DMS53 treated with DMSO at 0.1 percent for 48 hours (cell line): ENCODE results near the gene CHCT1.
"Not testable (repeated sequence)": the region's sequence is repeated elsewhere in the genome, so short reads cannot be mapped to it uniquely, and the experiment has no call there.

Experiments used
- DNase-seq: peaks from one replicate; lab custom pipeline; 2025; ENCODE audit not compliant: unreplicated experiment; lab: John Stamatoyannopoulos, UW

Gene CHCT1

DNA sequence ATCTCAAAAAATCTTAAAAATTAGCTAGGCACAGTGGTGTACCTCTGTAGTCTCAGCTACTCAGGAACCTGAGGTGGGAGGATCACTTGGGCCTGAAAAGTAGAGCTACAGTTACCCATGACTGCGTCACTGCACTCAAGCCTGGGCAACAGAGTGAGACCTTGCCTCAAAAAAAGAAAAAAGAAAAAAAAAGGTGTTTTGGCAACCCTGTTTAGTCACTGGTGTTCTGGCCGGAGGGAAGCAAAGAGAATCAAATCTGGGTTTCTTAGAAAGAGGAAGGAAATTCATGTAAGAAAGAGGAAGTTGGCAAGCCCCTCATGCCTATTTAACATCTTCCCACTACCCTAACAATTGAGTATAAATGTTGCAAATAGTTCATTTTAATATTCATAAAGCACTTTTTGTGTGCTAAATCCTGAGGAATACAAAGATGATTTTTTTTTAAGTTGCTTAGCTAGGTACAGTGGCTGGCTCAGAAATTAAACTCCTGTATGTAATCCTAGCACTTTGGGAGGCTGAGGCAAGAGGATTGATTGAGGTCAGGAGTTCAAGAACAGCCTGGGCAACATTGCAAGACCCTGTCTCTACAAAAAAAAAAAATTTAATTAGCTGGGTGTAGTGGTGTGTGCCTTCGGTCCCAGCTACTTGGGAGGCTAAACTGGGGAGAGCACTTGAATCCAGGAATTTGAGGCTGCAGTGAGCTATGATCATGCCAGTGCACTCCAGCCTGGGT lies 23.9 kb upstream of the CHCT1 start:
- no peak for DNase-seq

DNA sequence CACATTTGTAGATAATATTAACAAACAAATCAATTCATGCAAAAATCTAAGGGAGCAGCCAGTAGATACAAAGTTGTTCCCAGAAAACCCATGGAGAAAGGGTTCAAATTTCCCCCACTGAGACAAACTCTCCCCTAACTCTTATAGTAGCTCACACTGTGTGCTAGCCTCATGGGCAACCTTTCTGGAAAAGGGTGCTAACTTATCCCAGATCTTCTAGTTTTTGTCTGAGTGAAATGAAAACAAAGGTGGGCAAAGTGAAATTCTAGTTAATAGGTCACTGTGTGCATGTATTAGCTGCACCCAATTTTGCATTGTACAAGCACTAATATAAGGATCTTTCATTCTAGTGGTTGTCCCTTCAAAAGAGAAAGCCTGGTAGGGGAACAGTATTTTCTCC lies 20.5 kb upstream of the CHCT1 start:
- no peak for DNase-seq

DNA sequence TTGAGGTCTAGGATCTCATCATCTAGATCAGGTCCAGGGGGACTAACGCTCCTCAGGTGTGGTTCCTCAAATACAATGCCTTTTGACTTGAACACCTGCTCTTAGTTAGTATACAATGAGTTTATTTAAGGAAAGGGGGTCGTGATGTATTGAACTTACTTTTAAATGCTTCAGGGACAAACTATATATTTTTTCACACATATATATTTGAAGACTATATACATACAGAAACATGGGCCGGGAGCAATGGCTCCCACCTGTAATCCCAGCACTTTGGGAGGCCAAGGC lies 18.8 kb upstream of the CHCT1 start:
- DNase-seq = no peak

DNA sequence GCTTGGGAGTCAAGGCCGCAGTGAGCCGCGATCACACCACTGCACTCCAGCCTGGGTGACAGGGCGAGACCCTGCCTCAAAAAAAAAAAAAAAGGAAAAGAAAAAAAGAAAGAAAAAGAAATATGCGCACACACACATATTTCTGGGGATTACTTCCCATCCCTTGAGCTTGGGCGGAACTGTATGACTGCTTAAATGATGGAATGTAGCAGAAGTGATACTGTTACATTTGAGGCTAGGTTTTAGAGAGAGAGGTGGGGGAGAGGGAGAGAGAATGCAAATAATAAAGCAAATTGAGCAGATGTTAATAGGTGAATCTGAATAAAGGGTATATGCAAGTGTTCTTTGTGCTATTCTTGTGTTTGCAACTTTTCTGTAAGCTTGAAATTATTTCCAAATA lies 18.3 kb upstream of the CHCT1 start:
- no peak for DNase-seq

DNA sequence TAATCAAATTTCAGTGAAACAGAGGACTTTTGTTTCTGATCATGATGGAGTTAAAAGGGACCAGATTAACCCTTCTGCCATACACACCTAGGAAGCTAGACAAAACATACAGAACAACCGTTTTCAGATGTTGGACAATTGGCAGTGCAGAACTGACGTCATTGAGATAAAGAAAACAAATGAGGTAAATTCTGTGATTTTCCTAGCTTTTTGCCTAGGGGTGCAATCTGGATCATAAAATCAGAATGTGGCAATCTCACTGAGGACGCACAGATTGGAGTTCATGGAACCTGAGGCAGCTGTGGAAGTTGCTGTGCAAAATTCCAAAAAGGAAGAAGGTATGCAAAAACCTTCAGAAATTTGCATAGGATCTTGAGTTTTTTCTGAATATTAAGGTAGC lies 15.4 kb upstream of the CHCT1 start:
- no peak for DNase-seq

DNA sequence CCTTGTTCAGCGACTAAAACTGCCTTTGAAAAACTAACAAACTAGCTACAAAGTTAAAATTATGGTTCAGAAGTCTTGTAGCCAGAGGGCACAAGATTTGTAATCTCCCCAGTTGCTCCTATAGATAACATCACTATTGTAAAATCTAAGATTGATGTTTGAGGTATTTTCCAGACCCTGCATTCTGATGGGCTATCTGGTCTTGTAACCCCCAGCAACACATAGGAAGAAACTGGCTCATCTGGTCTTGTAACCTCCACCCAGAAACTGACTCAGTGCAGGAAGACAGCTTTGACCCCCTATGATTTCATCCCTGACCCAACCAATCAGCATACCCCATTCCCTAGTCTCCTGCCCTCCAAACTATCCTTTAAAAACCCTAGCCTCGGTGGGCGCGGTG lies 12.3 kb upstream of the CHCT1 start:
- DNase-seq = no peak

DNA sequence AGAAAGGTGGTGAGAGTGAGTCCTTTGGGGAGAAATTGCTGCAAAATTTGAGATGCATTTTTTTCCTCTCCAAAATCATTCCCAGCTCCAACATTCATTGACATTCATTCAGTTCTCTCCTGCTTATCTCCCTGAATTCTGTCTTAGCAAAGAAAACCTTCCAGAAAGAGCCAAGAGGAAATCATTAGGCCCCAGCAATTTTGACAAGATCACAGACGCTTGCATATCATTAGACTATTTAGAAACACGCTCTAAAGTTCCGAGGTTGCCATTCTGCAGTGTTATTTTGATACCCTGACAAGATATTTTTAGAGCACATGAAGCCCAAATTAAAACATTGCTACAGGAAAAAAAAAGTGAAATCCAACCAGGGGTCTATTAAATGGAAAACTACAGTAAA lies 9.6 kb upstream of the CHCT1 start:
- no peak for DNase-seq

DNA sequence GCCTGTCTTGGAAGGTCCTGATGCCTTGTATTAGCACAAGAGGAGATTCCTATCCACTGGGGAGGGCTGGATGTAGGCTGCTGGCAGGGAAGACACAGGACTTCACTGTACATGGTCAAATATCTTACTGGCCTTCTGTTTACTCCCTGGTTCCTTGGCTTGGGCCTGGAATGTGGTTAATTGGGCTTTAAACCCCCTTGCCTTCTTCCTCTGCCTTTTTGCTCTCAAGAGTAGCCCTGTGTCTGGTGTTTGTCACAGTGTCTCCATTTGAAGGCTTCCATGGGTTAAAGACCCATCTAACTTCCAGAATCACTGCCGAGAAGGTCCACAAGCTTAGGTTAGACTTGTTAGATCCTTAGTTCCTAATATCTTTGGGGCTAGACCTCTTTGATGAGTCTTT lies 7.1 kb upstream of the CHCT1 start:
- DNase-seq = no peak

DNA sequence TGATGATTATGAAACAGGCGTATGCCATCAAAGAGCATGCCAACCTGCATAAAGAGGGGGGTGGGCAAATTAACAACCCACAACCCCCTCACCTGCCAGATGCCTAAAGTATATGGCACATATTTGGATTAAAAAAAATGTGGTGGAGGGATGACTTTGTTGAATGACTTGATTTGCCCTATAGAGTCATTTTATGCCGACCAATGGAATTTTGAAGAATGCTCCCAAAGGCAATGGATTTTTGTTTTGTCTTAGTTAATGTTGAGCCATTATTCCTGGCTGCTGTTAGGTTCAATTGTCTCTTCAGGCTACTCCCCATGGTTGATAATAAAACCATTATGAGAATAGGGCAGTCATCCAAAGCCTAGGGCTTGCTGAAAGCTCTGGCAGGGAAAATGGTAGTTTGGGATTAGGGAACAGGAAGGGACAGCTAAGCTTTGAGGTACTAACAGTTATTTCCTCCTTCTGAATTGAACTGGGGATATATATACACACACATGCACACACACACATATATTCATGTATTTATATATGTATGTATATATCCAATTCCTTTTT lies 5.8 kb upstream of the CHCT1 start:
- DNase-seq = no peak

DNA sequence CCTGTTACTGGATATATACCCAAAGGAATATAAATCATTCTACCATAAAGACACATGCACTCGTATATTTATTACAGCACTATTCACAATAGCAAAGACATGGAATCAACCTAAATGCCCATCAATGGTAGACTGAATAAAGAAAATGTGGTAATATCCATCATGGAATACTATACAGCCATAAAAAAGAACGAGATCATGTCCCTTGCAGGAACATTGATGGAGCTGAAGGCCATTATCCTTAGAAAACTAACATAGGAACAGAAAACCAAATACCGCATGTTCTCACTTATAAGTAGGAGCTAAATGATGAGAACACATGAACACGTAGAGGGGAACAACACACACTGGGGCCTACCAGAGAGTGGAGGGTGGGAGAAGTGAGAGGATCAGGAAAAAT lies 3.3 kb upstream of the CHCT1 start:
- DNase-seq = not testable (repeated sequence)

DNA sequence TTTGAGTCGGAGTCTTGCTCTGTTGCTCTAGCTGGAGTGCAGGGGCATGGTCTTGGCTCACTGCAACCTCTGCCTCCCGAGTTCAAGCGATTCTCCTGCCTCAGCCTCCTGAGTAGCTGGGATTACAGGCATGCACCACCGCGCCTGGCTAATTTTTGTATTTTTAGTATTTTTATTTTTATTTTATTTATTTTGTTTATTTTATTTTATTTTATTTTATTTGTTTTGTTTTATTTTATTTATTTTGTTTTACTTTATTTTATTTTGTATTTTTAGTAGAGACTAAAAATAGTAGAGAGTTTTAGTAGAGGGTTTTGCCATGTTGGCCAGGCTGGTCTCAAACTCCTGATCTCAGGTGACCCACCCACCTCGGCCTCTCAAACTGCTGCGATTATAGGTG lies 2.4 kb upstream of the CHCT1 start:
- DNase-seq = not testable (repeated sequence)

DNA sequence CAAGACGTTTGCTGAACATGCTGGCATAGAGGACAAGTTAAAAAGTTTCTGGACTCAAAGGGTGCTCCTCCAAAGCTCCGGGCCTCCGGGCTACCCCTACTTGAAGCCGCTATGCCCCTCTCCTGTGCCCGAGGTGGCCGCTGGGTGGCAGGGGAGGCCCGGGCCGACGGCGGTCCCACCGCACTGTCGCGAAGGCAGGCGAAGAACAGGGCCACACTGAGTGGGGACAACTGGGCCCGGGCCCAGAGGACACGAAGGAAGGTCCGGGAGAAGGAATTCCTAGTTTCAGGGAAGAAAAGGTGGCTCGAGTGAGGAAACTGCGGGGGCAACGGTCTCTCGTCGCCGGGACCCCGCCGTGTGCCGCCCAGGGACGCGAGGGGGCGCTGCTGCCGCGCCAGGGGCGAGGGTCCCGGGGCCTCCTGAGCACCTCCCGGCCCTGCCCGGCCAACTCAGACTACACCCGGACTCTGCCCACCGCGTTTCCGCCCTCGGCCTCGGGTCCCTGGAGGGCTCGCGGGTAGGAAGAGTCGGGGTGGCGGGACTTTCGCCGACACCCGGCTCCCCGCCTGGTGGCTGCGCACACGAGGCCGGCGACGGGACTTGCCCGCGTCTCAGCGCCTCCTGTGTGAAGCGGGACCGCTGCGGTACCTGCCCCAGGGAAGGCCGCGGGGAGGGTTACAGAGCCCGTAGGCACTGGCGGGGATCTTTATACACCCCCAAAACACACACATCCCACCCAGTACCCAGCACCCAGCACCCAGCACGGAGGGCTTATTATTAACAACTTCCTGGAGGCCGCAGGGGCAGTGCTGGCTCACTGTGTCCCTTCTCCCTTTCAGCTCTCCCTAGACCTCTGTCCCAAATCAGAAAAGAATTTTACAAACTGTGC lies 772 bp upstream of the CHCT1 start:
- peak; percentile 40 for DNase-seq

DNA sequence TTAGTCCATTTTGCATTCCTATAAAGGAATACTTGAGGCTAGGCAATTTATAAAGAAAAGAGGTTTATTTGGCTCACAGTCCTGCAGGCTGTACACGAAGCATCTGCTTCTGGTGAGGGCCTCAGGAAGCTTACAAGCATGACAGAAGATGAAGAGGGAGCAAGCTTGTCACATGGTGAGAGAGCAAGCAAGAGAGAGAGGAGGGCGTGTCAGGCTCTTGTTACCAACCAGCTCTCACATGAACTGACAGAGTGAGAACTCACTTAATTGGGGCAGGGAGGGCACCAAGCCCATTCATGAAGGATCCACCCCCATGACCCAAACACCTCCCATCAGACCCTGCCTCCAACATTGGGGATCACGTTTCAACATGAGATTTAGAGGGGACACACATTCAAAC lies 1.6 kb downstream of the CHCT1 start:
- DNase-seq = no peak

DNA sequence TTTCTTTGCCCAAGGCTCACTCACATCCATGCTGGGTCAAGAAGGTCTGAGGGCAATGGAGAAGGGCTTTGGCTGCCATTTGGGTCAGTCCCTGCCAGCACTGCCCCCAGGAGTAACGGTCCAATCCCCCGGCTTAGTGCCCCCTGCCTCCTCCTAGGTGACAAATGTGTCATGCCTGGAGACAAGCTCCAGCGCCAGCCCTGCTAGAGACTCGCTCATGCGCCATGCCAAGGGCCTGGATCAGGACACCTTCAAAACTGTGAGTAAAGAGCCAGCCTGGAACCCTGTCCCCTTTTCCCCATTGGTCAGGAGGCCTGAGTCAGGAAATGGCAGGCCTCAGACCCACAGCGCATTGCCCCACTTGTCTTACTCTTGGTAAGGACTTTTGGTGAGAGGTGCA lies 3.3 kb downstream of the CHCT1 start:
- DNase-seq = no peak

DNA sequence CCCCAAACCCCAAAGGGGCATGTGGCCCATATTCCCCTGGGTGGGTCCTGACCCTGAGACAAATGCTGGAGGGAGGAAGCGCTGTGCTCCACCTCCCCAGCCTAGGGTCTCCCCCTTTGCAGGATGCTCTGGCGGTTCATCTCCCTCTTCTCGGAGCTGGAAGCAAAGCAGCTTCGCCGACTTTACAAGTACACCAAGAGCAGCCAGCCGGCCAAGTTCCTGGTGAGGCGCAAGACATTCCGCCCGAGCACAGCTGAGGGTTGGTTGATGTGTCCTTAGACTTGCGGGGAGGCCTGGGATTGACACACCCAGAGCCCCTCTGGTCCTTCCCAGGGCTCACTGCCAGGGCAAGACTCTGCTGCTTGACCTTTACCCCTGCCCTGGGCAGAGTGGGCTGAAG lies 4.3 kb downstream of the CHCT1 start:
- DNase-seq = no peak

DNA sequence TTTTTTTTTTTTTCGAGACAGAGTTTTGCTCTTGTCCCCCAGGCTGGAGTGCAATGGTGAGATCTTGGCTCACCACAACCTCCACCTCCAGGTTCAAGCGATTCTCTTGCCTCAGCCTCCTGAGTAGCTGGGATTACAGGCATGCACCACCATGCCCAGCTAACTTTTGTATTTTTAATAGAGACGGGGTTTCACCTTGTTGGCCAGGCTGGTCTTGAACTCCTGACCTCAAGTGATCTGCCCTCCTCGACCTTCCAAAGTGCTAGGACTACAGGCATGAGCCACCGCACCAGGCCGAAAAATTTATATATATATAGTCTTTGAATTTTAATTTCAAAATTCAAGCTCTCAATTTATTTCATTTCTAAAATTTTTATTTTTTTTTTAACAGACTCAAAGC lies 6.2 kb downstream of the CHCT1 start:
- DNase-seq = not testable (repeated sequence)

DNA sequence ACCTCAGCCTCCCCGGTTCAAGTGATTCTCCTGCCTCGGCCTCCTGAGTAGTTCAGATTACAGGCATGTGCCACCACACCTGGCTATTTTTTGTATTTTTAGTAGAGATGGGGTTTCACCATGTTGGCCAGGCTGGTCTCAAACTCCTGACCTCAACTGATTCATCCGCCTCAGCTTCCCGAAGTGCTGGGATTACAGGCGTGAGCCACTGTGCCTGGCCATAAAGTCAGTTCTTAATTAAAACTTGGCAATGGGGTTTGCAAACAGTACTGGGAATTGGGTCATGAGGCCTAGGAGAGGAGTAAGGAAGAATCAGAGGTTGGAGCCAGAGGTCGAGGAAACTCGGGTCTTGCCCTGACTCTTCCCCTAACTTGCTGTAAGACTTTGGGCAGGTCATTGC lies 8.3 kb downstream of the CHCT1 start:
- not testable (repeated sequence) for DNase-seq

DNA sequence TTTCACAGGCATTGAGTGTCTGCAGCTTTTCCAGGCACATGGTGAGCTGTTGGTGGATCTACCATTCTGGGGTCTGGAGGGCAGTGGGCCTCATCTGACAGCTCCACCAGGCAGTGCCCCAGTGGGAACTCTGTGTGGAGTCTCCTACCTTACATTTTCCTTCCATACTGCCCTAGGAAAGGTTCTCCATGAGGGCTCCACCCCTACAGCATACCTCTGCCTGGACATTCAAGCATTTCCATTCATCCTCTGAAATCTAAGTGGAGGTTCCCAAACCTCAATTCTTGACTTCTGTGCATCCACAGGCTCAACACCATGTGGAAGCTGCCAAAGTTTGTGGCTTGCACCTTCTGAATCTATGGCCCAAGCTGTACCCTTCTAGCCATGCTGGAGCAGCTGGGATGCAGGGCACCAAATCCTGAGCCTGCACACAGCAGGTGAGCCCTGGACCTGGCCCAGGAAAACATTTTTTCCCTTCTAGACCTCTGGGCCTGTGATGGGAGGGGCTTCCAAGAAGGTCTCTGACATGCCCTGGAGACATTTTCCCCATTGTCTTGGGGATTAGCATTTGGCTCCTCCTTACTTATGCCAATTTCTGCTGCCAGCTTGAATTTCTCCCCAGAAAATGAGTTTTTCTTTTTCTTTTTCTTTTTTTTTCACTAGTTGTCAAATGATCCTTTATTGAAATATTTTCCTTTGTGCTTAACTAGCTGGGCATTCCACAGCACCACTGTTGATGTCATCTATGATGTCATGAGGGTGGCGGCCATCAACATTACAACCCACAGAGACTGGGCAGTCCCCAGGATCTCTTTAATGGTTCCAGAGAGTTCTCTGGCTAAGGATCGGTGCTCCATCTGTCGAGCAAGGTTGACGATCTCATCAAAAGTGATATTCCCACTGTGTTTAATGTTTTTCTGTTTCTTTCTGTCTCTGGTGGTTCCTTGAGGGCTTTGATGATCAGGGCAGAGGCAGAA lies 11.0 kb downstream of the CHCT1 start:
- not testable (repeated sequence) for DNase-seq

DNA sequence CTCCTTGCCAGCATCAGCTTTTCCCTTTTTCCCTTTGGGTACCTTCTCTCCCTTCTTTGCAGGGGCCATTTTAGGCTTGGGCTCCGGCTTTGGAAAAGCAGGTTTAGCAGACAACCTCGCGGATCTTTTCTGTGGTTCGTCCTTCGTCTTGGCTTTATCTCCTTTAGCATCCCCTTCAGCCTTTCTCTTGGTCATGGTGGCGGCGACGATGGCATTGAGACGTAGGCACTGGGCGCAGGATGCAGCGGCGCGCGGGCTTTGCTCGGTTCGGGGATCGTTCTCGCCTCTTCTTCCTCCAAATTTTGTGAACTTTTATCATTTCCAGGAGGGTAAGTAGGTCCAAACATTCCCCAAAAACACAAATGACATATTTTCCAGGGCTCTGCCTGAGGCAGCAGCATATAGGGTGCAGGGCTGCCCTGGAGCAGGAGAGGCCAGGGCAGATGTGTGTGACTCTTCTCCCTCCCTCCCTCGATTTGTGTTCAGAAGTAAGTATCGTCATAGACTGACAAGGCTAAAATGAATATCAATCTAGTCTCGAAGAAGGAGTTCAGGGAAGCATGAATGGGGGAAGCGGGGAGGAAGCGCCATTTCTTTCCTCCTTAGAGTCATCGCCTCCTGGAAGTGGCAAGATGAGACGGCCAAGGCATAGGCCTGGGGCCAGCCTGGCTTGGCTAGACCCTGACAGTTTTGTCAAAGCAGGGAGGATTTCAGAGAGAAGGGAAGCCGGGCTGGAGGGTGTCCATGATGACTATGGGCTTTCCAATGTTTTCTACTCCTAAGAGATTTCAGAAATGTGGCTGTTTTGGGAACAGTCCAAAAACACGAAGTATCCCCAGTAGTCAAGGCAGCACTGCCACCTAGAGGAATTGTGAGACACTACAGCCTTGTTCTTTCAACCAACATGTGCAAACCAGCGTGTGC lies 13.2 kb downstream of the CHCT1 start:
- DNase-seq = peak; percentile 53

DNA sequence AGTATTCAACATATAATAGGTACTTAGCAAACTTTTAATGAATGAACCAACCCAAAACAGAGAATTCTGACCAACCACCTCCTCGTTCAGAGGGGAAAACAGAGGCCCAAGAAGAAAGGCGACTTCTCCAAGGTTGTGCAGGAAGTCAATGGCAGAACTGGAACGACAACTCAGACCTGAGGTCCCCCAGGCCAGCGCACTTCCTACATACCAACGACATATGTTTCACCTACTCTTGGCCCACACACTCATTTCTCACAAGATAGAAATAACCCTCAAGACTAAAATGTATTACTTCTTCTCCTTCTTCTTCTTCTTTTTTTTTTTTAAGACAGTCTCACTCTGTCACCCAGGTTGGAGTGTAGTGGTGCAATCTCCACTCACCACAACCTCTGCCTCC lies 14.4 kb downstream of the CHCT1 start:
- DNase-seq = no peak
